Stimulated activated CD8-positive, alpha-beta memory T cell treated with anti-CD3 and anti-CD28 coated beads, Interleukin-15, amount 100 ng/mL, for 4 hours (primary cell): Measurements from ENCODE around the gene ZNF326.
A peak's percentile ranks its signal among the peaks of the same experiment; 100 is the strongest.
"Not testable (repeated sequence)": the region's sequence is repeated elsewhere in the genome, so short reads cannot be mapped to it uniquely, and the experiment has no call there.

ENCODE experiments used
- DNase-seq, 2 donors: peaks; one replicate each; pipeline ENCODE4 v3.0.0-alpha.2; 2020; ENCODE audit warnings: low read depth in 2 of 2

The ZNF326 gene

DNA sequence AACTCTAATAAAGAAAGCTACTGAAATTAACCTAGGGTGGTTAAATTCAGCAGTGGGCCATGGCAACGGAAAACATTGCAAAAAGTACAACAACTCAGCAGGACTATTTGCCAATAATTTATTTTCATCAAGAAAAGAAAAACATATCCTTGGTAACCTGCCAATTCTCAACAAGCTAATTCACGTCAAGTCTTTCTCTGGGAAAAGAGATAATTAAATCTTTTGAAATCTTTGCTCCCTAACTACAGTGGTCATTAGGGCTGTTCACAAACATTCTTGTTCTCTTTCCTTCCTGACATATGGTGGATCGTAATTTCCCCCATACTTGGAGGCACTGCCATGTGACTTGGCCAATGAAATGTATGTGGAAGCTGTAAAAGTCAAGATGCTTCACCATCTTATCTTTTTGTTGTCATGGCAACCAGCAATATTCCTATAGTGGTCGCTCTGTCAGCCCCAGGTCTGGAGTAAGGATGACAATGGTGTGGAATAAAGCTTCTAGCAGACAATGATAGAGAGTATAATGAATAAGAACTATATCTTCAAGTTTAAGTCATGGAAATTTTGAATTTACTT, 29.6 kb upstream of the ZNF326 start:
- no peak for DNase-seq

DNA sequence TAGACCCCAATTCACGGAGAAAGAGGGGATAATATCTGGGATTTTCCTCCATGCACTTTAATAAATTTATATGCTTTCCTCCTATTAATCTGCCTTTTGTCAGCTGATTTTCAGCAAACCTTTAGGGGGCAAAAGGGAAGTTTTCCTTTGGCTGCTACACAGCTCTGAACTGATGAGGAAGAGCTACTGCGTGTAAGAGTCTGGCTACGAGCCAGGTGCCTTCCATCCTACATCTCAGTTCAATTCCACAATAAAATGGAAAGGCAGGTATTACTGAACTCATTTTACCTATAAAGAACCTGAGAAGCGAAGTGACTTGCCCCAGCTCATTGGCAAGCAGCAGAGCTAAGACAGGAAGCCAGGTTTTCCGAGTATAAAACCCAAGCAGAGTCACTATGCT, 28.3 kb upstream of the ZNF326 start:
- DNase-seq: no peak

DNA sequence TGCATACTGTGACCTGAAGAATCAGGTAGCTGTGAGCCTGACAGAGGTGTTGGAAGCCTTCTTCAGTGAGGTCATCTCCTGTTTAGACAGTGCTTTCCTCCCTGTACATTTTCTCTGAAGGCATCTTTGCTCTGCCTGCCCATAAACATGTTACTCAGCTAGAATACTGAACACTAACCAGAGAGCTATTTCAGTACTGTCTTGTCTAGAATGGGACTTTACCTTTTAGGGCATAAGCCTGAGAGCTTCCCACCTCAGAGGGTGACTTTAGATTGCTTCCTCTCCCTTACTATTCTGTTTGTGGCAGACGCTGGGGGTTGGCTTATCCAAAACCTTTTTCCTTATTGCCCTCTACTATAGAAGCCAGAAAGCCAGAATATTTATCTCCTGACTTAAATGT, 23.3 kb upstream of the ZNF326 start:
- no peak for DNase-seq

DNA sequence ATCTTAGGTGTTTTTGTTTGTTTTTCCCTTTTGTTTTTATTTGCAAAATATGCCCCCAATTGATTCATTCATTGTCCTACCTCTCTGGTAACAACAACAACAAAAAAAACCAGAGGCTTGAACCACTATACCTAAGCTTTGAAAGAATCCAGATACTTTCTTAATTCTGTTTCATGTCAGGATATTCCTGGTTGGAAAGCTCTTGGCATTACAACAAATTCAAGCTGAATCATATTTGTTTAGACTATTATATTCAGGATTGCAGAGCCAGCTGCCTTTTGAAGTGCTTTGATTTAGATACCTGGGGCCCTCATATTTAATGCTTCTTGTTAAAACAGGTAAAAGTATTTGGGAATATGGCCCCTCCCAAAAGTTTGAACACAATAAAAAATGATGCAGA, 22.9 kb upstream of the ZNF326 start:
- no peak for DNase-seq

DNA sequence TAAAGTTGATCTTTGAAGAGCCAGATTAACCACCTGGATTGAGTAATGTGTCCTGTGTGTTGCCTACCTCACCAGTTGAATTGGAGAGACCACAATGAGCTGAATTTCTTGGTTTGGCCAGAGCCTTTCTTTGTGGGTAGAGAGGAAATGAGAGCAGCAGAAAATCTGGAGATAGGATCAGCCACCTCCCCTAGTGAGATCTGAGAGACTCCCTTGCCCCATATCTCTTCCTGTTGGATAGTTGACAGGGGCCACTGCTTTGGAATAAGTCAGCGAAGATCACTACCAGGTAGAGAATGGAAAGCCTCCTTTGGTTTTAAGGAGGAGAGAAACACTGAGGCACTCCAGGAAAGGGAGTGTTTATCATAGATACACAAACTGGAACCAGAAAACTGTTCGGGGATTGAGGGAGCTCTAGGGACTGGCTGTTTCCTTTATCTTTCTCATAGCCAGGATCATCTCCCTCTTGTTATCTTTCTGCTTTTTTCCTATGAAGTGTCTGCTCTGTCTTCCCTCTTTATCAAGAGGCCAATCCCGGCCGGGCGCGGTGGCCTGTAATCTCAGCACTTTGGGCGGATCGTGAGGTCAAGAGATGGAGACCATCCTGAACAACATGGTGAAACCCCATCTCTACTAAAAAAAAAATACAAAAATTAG, 21.3 kb upstream of the ZNF326 start:
- DNase-seq: no peak

DNA sequence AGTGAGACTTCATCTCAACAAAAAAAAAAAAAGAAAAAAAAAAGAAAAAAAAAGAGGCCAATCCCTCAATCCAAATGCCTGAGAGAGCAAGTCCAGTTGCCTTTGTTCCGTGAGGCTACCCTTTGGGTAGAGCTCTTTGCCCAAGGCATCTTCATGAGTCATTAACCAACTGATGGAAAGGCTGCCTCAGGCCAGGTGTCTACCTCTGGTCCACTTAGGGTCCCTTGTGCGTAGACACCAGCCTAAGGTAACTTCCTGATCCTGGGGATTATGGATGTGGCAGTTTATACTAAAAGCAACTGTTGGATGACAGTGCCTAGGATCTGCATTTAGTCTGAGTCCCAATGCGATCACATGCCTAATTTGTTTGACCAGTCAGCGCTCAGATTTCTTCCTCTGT, 20.7 kb upstream of the ZNF326 start:
- DNase-seq: no peak

DNA sequence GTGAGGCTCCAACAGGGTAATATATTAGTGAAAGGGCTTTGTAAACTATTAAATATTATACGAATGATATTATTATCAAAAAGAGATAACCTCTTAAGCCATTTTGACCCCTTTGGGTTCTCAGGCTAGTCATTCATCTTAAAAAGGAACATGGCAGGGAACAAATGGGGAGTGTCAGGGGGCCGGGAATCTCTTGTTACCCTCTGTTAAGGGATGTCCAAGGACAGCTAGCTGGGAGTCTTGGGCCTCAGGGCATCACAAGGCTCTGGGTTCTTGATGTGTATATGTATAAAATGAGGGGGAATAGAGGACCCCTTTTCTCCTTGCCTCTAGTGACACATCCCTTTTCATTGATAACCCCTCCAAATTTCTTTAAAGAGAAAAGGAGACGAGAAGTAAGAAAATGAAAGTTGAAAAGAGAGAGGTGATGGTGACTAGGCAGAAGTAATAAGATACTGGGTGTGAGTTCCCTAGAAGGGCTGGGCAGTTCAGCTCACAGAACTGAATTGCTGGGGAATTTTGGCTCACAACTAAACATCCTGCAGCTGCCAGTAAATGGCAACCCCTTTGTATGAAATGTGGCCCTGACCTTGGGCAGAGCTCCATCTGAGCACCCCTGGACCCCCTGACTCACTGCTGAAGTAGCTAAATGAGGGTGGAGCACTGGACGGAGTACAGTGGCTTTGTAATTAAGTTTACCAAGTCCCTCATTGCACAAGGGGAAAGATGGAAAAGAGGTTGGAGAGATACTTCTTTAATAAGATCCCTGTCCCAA, 20.0 kb upstream of the ZNF326 start:
- no peak for DNase-seq

DNA sequence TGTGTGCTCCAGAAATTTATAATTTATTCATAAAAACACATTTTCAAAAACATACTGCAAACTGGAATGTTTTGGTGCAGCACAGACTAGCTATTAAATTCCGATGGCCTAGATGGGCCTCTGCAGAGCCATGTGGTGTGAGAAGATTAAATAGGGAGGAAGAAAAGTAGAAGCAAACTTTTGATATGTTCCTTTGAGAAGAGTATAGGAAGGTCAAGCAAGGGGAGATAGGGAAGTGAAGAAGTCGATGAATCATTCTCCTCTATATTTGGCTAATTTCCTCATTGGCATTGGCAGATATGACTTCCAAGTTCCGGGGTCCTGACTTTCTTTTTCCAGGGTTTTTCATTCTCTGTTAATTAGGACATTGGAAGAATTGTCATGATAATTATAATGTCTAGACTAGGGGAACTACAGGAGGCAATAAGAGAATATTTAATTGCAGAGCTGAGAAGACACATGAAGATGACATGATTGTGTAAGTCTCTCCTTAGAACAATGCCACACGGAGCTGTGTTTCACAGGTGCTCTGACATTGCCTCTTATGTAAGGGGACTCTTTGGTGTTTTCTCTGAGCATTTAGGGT, 19.3 kb upstream of the ZNF326 start:
- no peak for DNase-seq

DNA sequence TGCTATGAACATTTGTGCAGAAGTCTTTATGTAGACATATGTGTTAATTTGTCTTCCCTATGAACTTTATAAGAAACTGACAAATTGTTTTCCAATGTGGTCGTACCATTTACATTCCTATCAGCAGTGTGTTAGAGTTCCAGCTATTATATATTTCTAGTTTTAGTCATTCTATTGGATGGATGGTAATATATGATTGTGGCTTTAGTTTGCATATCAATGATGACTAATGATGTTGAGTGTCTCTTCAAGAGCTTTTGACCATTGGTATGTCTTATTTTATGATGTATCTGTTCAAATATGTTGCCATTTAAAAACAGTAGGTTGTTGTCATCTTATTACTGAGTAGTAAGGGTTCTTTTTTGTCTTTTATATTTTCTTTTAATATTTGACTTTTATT, 16.2 kb upstream of the ZNF326 start:
- no peak for DNase-seq

DNA sequence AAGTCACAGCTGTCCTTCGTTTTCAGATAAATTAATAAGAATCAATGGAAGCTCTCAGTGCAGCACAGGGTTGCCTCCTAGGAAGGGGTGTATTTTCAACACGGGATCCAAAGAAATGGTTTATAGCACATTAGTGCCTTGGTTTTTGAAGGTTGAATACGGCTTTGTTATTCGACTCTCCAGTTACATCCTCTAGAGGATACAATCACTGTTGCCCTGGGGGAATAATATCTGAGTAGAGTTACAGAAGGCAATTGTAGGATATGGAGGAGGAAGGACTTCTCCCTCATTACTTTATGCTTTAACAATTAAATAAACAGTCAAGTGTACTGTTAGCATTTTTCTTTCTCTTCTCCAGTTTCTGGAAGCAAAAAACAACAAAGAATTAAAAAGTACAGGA, 14.3 kb upstream of the ZNF326 start:
- DNase-seq: no peak

DNA sequence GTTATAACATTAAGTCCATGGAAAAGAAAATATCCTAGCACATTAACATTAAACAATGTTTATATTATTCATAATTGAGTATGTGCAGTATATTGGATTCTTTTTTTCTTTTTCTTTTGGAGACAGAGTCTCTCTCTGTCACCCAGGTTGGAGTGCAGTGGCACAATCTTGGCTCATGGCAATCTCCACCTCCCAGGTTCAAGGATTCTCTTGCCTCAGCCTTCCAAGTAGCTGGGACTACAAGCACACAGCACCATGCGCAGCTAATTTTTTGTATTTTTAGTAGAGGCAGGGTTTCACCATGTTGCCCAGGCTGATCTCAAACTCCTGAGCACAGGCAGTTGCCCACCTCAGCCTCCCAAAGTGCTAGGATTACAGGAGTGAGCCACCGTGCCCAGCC, 12.1 kb upstream of the ZNF326 start:
- DNase-seq: not testable (repeated sequence)

DNA sequence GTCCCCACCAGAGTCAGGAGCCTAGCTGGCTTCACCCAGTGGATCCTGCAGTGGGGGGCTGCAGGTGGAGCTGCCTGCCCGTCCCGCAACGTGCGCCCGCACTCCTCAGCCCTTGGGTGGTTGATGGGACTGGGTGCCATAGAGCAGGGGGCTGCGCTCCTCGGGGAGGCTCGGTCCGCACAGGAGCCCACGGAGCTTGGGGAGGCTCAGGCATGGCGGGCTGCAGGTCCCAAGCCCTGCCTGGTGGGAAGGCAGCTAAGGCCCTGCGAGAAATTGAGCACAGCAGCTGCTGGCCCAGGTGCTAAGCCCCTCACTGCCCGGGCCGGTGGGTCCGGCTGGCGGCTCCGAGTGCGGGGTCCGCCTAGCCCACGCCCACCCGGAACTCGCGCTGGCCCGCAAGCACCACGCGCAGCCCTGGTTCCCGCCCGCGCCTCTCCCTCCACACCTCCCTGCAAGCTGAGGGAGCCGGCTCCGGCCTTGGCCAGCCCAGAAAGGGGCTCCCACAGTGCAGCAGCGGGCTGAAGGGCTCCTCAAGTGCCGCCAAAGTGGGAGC, 10.3 kb upstream of the ZNF326 start:
- DNase-seq: not testable (repeated sequence)

DNA sequence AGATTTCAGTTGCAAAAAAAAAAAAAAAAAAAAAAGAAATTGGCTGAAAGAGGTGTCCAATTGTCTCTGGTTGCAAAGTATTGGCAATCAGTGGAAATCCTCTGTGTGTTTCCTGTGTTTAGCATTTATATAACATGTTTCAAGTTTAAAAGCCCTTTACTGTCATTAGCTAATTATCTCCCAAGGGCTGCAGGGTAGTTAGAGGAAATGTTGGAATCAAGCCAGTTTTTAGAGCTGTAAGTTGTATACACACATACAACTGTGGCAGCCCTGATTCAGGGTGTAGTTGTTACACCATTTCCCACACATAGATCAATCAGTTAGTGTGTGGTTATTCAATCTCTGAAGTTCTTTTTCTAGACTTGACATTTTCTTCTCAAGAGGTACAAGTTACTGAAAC, 8.9 kb upstream of the ZNF326 start:
- no peak for DNase-seq

DNA sequence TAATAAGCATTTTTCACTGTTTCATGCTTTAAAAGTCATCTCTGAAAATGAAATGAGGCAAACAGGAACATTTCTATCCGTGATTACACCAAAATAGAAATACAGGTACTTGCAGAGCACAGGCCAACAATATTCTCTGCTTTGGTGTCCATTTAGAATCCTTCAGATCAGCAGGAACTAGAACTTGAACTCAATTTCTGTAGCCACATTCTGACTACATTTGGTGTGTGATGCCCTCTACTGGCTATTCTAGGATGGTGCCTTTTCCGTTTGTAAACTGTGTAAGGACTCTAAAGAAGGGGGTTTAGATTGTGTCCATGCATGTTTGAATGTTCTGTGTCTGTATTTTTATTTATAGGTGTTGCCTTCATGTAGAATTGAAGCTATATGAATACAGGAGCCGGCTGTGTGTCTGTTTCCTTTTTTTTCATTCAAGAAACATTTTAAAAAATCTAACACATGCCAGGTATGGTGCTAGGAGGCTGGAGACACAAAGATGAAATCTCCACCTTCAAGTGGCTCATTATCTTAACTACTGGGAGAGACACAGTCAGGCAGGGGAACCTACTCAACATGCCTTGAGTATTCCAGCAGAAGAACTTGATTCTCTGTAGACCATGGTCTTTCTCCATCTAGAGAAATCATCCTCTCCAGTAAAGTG, 7.6 kb upstream of the ZNF326 start:
- DNase-seq: peak in 1 of 2 donors; percentile 30

DNA sequence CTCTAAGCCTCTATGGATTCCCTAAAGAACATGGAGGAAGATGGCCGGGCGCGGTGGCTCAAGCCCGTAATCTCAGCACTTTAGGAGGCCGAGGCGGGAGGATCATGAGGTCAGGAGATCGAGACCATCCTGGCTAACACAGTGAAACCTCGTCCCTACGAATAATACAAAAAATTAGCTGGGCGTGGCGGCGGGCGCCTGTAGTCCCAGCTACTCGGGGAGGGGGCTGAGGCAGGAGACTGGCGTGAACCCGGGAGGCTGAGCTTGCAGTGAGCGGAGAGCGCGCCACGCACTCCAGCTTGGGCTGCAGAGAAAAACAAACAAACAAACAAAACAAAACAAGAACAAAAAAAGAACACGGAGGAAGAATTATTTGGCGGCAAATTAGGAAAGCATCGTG, 5.8 kb upstream of the ZNF326 start:
- DNase-seq: no peak

DNA sequence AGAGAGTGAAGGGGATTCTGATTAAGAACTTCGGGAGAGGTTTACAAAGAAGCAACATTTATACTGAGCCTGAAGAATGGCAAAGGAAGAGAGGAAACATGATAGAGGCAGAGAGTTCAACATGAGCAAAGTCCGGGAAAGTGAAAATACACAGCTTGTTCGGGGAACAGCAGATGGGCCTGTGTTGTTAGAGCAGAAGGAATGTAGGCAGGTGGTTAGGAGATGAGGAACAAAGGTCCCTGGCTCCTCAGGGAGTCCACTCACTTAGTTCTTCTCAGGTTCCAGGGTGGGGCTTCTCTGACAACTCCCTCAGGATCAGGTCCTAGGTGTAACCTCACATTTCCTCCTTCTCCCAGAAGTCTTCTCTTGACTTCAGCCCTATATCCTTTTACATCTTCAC, 5.1 kb upstream of the ZNF326 start:
- no peak for DNase-seq

DNA sequence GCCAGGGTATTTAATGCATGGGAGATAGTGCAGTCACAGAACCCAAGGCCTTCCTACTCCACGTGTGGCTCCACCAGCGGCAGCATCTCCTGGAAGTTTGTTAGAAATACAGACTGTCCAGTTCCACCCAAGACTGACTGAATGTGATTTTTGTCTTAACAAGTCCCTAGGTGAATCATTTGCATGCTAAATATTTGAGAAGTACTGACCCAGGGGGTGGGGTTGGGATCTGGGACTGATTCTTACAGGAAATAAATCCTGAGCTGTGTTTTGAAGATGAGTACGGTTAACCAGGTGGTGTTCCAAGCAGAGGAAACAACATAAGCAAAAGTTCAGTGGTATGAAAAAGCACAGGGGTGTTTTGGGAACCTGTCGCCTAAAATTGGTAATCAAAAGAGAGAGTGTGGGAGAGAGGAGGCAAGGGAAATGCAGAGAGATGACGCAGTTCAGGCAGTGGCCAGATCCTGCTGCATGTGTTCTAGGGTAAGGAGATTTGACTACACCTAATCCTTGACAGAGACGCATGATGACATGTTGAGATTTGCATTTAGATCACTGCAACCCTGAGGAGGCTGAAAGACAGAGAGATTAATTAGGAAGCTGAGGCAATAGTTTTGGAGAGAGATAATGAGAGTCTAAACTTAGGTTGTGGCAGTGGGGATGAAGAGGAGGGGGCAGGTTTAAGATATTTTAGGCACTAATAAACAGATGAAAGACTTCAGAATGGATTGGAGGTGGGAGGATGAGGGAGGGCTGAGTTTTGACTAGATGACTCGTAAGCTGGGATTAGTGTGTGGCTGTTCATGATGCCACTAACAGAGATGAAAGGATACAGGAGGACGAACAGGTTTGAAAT, 3.7 kb upstream of the ZNF326 start:
- DNase-seq: no peak

DNA sequence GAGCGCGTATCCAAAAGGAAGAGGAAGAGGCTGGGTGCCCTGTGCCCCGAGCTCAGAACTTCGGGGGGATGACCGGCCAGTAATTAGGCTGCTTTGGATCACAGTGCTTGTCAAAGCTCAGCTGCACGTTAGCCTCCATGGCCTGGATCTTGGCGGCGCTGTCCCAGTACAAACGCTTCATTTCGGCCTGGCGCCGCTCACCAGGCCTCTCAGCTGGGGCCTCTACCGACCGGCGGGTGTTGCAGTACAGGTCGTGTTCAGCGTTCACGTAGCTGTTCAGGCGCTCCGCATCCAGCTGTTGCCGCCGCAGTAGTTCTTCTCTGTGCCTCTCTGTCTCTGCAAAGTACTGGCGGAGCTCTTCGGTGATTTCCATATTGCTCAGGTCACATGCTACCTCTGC, 1.4 kb upstream of the ZNF326 start:
- no peak for DNase-seq

DNA sequence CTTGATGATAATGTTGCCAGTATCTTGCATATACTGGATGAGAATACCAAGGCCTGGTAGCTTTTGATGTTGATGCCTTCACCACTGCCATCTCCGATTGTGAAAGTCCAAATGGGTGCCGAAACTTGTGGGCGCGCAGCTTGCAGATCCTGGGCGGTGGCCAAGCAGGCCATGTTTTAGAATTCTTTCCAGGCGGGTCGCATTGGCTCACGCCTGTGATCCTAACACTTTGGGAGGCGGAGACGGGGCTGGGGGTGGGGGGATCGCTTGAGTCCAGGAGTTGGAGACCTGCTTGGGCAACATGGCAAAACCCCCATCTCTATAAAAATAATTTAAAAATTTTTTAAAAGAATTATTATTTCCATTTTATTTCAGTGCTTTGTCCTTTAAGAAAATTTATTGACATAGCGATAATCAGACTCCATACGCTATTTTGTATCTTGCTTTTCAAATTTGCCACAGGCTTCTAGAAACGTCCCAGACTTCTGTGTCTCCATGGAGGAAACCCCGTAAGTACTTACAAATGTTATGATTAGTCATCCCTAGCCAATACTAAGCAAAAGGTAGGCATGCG, 592 bp upstream of the ZNF326 start:
- DNase-seq: no peak

DNA sequence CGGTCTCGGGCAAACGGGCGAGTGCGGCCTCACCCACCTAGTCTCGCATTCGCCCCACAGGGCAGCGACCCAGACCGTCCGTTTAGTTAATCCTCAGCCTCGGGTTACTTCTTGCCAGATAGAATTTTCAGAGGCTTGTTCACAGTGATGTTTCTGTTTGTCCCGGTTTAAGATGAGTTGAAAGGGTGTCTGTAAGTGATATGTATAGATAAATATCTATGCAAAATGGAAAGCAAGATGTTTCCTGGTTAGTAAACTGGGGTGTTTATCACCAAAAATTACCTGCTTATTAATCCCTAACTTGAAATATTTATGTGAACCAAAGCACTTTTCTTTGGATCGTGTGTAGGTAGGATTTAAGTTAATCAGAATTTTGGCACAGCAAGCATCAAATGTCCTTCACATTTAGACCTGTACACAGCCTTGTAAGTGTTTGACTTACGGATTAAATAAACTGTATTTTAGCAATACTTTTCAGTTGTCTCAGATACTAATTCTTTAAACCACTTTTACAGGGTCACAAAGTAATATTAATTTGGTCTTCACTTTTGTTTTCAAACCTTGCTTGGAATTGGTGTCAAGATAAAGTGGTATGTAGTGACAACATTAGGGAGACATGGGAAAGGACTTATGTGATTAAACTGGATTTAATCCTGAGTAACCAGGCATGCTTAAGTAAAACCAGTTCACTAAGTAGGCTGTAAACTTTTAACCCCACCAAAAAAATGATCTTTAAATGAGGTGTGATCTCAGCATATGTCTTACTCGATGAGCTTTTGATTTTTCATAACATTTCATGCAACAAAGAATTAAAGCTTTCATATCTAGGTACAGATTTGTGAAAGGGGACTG, 914 bp downstream of the ZNF326 start:
- no peak for DNase-seq
